Spleen (tissue), 7 donors: ENCODE data around the gene KCNJ18.
"Not testable (repeated sequence)": the region's sequence is repeated elsewhere in the genome, so short reads cannot be mapped to it uniquely, and the experiment has no call there.

Experiments used
- POLR2A ChIP-seq, 3 donors: fragments of 450-650 bp; IDR thresholded peaks; one replicate each; pipeline ENCODE4 v1.5.1; 2017; ENCODE audit warnings: antibody characterized with exemption in 3 of 3, mild to moderate bottlenecking in 1 of 3
- TF ChIP-seq, protein P1 (sequence below), 11 experiments: fragments of 200-600 bp in 7 of 11; fragments of 450-650 bp in 4 of 11; sonication (generic) in 4 of 11; IDR thresholded peaks in 8 of 11; conservative IDR thresholded peaks in 3 of 11; 1 replicate in 7 of 11; 2 replicates in 4 of 11; pipeline versions ENCODE4 v1.4.0 to v1.8.0; 2016 to 2021; ENCODE audit warnings: antibody characterized with exemption in 11 of 11, inconsistent platforms in 4 of 11, mild to moderate bottlenecking in 1 of 11
- donor health status: DM: no; HTN: no; CAD: no; lungs with moderate emphysema.
- donor health status: DM: no; HTN: no; CAD: no.
- donor health status: DM: no; HTN: no; CAD: no.

- TF ChIP-seq, protein P1, sequence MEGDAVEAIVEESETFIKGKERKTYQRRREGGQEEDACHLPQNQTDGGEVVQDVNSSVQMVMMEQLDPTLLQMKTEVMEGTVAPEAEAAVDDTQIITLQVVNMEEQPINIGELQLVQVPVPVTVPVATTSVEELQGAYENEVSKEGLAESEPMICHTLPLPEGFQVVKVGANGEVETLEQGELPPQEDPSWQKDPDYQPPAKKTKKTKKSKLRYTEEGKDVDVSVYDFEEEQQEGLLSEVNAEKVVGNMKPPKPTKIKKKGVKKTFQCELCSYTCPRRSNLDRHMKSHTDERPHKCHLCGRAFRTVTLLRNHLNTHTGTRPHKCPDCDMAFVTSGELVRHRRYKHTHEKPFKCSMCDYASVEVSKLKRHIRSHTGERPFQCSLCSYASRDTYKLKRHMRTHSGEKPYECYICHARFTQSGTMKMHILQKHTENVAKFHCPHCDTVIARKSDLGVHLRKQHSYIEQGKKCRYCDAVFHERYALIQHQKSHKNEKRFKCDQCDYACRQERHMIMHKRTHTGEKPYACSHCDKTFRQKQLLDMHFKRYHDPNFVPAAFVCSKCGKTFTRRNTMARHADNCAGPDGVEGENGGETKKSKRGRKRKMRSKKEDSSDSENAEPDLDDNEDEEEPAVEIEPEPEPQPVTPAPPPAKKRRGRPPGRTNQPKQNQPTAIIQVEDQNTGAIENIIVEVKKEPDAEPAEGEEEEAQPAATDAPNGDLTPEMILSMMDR (IDR thresholded peaks at IDR 0.05 in 8 of 11, conservative IDR thresholded peaks at IDR 0.05 in 3 of 11) = not testable (repeated sequence)
- not testable (repeated sequence) for TF ChIP-seq POLR2A (IDR thresholded peaks at IDR 0.05)
Observed at GRCh38 chr17:21718971-21719370, 26.6 kb downstream of the KCNJ18 start.
